ENCODE measurements around the gene CALML5. TPM values are rescaled to one million over a fixed set of nuclear protein-coding genes. Genes with fewer than 3 reads are reported as not detected.

The CALML5 gene
- total RNA-seq, 2 experiments from 2014 or later, result not detected

GRCh38 chr10:5466451-5467206 is 32.7 kb downstream of the CALML5 start:
- Histone ChIP-seq H3K27ac (ENCODE audit: low read depth, low read length, poor library complexity, severe bottlenecking) (no peak overlapping the region), H3K4me3 (ENCODE audit: low read depth, low read length, poor library complexity, severe bottlenecking) (no peak overlapping the region), H3K9me2 (ENCODE audit: insufficient read depth, low read length) (no peaks in the 10 kb centered on the region), H3K9me3 (ENCODE audit: low read length) (no peaks in the 10 kb centered on the region), H3K36me3 (ENCODE audit: insufficient read depth, low read length) (no peaks in the 10 kb centered on the region), H3K4me2 (ENCODE audit: low read length) (no peak overlapping the region), H4K20me1 (ENCODE audit: insufficient read depth, low read length) (no peaks in the 10 kb centered on the region), H3K4me1 (ENCODE audit: insufficient read depth, low read length, poor library complexity, severe bottlenecking) (no peaks in the 10 kb centered on the region), H2AFZ (ENCODE audit: low read length) (no peak overlapping the region), H3K79me2 (ENCODE audit: insufficient read depth, low read depth, low read length) (no peaks in the 10 kb centered on the region)
- CTCF ChIA-PET (ENCODE audit: unreplicated experiment), result no interaction called here
- intact Hi-C loops (cut with micrococcal nuclease; ENCODE audit: unreplicated experiment), result no loop called here
- DNase-seq (ENCODE audit: low spot score), result no peak
- POLR2A ChIA-PET, result interaction anchor here (1.0 kb wide), 1 partner anchor 13 kb away, joined by 3 read pairs; no protein-coding TSS in a partner anchor
- TF ChIP-seq CTCF (conservative IDR thresholded peaks at IDR 0.05; ENCODE audit: low read length), result no peak
- TF ChIP-seq EZH2phosphoT487 (IDR thresholded peaks at IDR 0.05; ENCODE audit: borderline replicate concordance, low read depth, low read length), result no peak
- BruUV-seq (replicated peaks), result no TSS peak

GRCh38 chr10:5465976-5466450 is 33.4 kb downstream of the CALML5 start:
- no peak overlapping the region for H3K4me3 ChIP-seq (ENCODE audit: low read depth, low read length, poor library complexity, severe bottlenecking)
- no peaks in the 10 kb centered on the region for H3K79me2 ChIP-seq (ENCODE audit: insufficient read depth, low read depth, low read length)
- H3K9me2 ChIP-seq (ENCODE audit: insufficient read depth, low read length), result no peaks in the 10 kb centered on the region
- DNase-seq (ENCODE audit: low spot score), result no peak
- no peaks in the 10 kb centered on the region for H4K20me1 ChIP-seq (ENCODE audit: insufficient read depth, low read length)
- H3K36me3 ChIP-seq (ENCODE audit: insufficient read depth, low read length), result peaks cover 4% of the 10 kb centered on the region; the same call in 1 of the 2 replicates
- TF ChIP-seq EZH2phosphoT487 (IDR thresholded peaks at IDR 0.05; ENCODE audit: borderline replicate concordance, low read depth, low read length) (no peak), CTCF (conservative IDR thresholded peaks at IDR 0.05; ENCODE audit: low read length) (no peak)
- H3K4me2 ChIP-seq (ENCODE audit: low read length), result no peak overlapping the region
- BruUV-seq (replicated peaks), result no TSS peak
- H3K9me3 ChIP-seq (ENCODE audit: low read length), result no peaks in the 10 kb centered on the region
- no peaks in the 10 kb centered on the region for H3K4me1 ChIP-seq (ENCODE audit: insufficient read depth, low read length, poor library complexity, severe bottlenecking)
- H3K27ac ChIP-seq (ENCODE audit: low read depth, low read length, poor library complexity, severe bottlenecking), result no peak overlapping the region
- CTCF ChIA-PET (ENCODE audit: unreplicated experiment), result no interaction called here
- intact Hi-C loops (cut with micrococcal nuclease; ENCODE audit: unreplicated experiment), result no loop called here
- no peak overlapping the region for H2AFZ ChIP-seq (ENCODE audit: low read length)
- POLR2A ChIA-PET, result no interaction called here

GRCh38 chr10:5464546-5464945 is 34.8 kb downstream of the CALML5 start:
- Histone ChIP-seq H3K79me2 (ENCODE audit: insufficient read depth, low read depth, low read length) (no peaks in the 10 kb centered on the region), H3K4me3 (ENCODE audit: low read depth, low read length, poor library complexity, severe bottlenecking) (no peak overlapping the region)
- BruUV-seq (replicated peaks), result no TSS peak

More at GRCh38 chr10:5464546-5464945, 34.8 kb downstream of the CALML5 start:
- H3K4me2 ChIP-seq (ENCODE audit: low read length), result no peak overlapping the region
- intact Hi-C loops (cut with micrococcal nuclease; ENCODE audit: unreplicated experiment), result no loop called here
- no peaks in the 10 kb centered on the region for H3K4me1 ChIP-seq (ENCODE audit: insufficient read depth, low read length, poor library complexity, severe bottlenecking)
- TF ChIP-seq CTCF (conservative IDR thresholded peaks at IDR 0.05; ENCODE audit: low read length) (no peak), EZH2phosphoT487 (IDR thresholded peaks at IDR 0.05; ENCODE audit: borderline replicate concordance, low read depth, low read length) (no peak)
- H3K27ac ChIP-seq (ENCODE audit: low read depth, low read length, poor library complexity, severe bottlenecking), result no peak overlapping the region
- no peaks in the 10 kb centered on the region for H3K9me2 ChIP-seq (ENCODE audit: insufficient read depth, low read length)
- H3K9me3 ChIP-seq (ENCODE audit: low read length), result no peaks in the 10 kb centered on the region
- no peak for DNase-seq (ENCODE audit: low spot score)
- H4K20me1 ChIP-seq (ENCODE audit: insufficient read depth, low read length), result no peaks in the 10 kb centered on the region
- H3K36me3 ChIP-seq (ENCODE audit: insufficient read depth, low read length), result peaks cover 14% of the 10 kb centered on the region; the same call in 1 of the 2 replicates
- ChIA-PET CTCF (ENCODE audit: unreplicated experiment) (no interaction called here), POLR2A (interaction anchor here (0.6 kb wide), 1 partner anchor 1978 kb away, joined by 4 read pairs; no protein-coding TSS in a partner anchor)
- H2AFZ ChIP-seq (ENCODE audit: low read length), result no peak overlapping the region
